ENCODE data around the gene POC1A.
A peak's percentile ranks its signal among the peaks of the same experiment; 100 is the strongest.

GRCh38 chr3:52041118-52041731, 113.0 kb downstream of the POC1A start:
- TF ChIP-seq POLR2A (IDR thresholded peaks at IDR 0.05) (no peak), CTCF (IDR thresholded peaks at IDR 0.05 in 8 of 11, conservative IDR thresholded peaks at IDR 0.05 in 3 of 11) (peak in 2 of 11 experiments; percentile 11 to 16), POLR2AphosphoS5 (IDR thresholded peaks at IDR 0.05) (no peak)
